NCI-H1694 (cell line): ENCODE results near the gene FAT2.

ENCODE experiments used
- DNase-seq: peaks from one replicate; lab custom pipeline; 2025; lab: John Stamatoyannopoulos, UW

FAT2 gene

GRCh38 chr5:151591144-151591819 lies at the start of gene FAT2:
Gene FAT2, minus strand, starts transcription at chr5:151591331. Its CDS starts 22,400 bp downstream, at chr5:151568931.
- DNase-seq = no peak

GRCh38 chr5:151638619-151639018 lies 47.5 kb upstream of the FAT2 start:
- DNase-seq = no peak

GRCh38 chr5:151637676-151638075 lies 46.5 kb upstream of the FAT2 start:
- no peak for DNase-seq

GRCh38 chr5:151633892-151634291 lies 42.8 kb upstream of the FAT2 start:
- DNase-seq = no peak

- DNase-seq = no peak
Measured at GRCh38 chr5:151632941-151633340, 41.8 kb upstream of the FAT2 start.

- DNase-seq = no peak
Measured at GRCh38 chr5:151632524-151632923, 41.4 kb upstream of the FAT2 start.

GRCh38 chr5:151631941-151632340 lies 40.8 kb upstream of the FAT2 start:
- no peak for DNase-seq

GRCh38 chr5:151630088-151630487 lies 39.0 kb upstream of the FAT2 start:
- DNase-seq = no peak

- no peak for DNase-seq
Measured at GRCh38 chr5:151628112-151628823, 37.1 kb upstream of the FAT2 start.

GRCh38 chr5:151627650-151628049 lies 36.5 kb upstream of the FAT2 start:
- no peak for DNase-seq

- no peak for DNase-seq
Measured at GRCh38 chr5:151625285-151625684, 34.2 kb upstream of the FAT2 start.

GRCh38 chr5:151624476-151624875 lies 33.3 kb upstream of the FAT2 start:
- DNase-seq = no peak

GRCh38 chr5:151622367-151623088 lies 31.4 kb upstream of the FAT2 start:
- DNase-seq = no peak

- no peak for DNase-seq
Measured at GRCh38 chr5:151620461-151620840, 29.3 kb upstream of the FAT2 start.

GRCh38 chr5:151619812-151620460 lies 28.8 kb upstream of the FAT2 start:
- no peak for DNase-seq

GRCh38 chr5:151618907-151619306 lies 27.8 kb upstream of the FAT2 start:
- no peak for DNase-seq

GRCh38 chr5:151617841-151618710 lies 26.9 kb upstream of the FAT2 start:
- no peak for DNase-seq

GRCh38 chr5:151617383-151617840 lies 26.3 kb upstream of the FAT2 start:
- no peak for DNase-seq

- DNase-seq = no peak
Measured at GRCh38 chr5:151615431-151615830, 24.3 kb upstream of the FAT2 start.

- no peak for DNase-seq
Measured at GRCh38 chr5:151614565-151614964, 23.4 kb upstream of the FAT2 start.

- no peak for DNase-seq
Measured at GRCh38 chr5:151612689-151613427, 21.7 kb upstream of the FAT2 start.
